GM23338 (cell line): Measurements from ENCODE around the gene PARL. TPM values are rescaled to one million over a fixed set of nuclear protein-coding genes. Genes with fewer than 3 reads are reported as not detected.
"Not testable (repeated sequence)": the region's sequence is repeated elsewhere in the genome, so short reads cannot be mapped to it uniquely, and the experiment has no call there.

ENCODE experiments used
- ATAC-seq: fragments of 200-7000 bp; cut with Tn5 transposase; 3 replicates; pipeline ENCODE4 v1.9.1; 2020
- DNase-seq: peaks from one replicate; pipeline ENCODE4 v3.0.0-alpha.2; 2015; ENCODE audit warnings: low spot score
- H2AFZ ChIP-seq: fragments of 200-600 bp; sonication (generic); 2 replicates; pipeline ENCODE4 v1.8.0; 2016; ENCODE audit warnings: antibody characterized with exemption, mild to moderate bottlenecking, moderate library complexity
- H3F3A ChIP-seq: fragments of 200-600 bp; sonication (generic); replicated peaks from 2 replicates; pipeline ENCODE4 v1.8.0; 2017; ENCODE audit warnings: antibody characterized with exemption, mixed run types, low read depth
- H3K27ac ChIP-seq: fragments of 200-600 bp; sonication (generic); 2 replicates; pipeline ENCODE4 v1.6.1; 2016; ENCODE audit warnings: low read depth
- H3K27me3 ChIP-seq: fragments of 200-600 bp; sonication (generic); 2 replicates; pipeline ENCODE4 v1.8.0; 2016; ENCODE audit warnings: mild to moderate bottlenecking, mixed run types, moderate library complexity; ENCODE audit not compliant: insufficient read depth
- H3K36me3 ChIP-seq: fragments of 200-600 bp; sonication (generic); 2 replicates; pipeline ENCODE4 v1.8.0; 2016; ENCODE audit warnings: mild to moderate bottlenecking; ENCODE audit not compliant: insufficient read depth
- H3K4me1 ChIP-seq: fragments of 200-600 bp; sonication (generic); 2 replicates; pipeline ENCODE4 v1.8.0; 2016; ENCODE audit warnings: mild to moderate bottlenecking, moderate library complexity; ENCODE audit not compliant: insufficient read depth
- H3K4me2 ChIP-seq: fragments of 200-600 bp; sonication (generic); 2 replicates; pipeline ENCODE4 v1.7.1; 2017; ENCODE audit warnings: mixed run types
- H3K4me3 ChIP-seq: fragments of 200-600 bp; sonication (generic); 2 replicates; pipeline ENCODE4 v1.6.1; 2016; ENCODE audit warnings: mixed run types
- H3K79me2 ChIP-seq: fragments of 200-600 bp; sonication (generic); replicated peaks from 2 replicates; pipeline ENCODE4 v1.8.0; 2017; ENCODE audit warnings: mild to moderate bottlenecking; ENCODE audit not compliant: insufficient read depth
- H3K9me2 ChIP-seq: fragments of 200-600 bp; sonication (generic); 2 replicates; pipeline ENCODE4 v1.8.0; 2017; ENCODE audit not compliant: insufficient read depth
- H4K20me1 ChIP-seq: fragments of 200-600 bp; sonication (generic); replicated peaks from 2 replicates; pipeline ENCODE4 v1.8.0; 2017; ENCODE audit warnings: mild to moderate bottlenecking; ENCODE audit not compliant: insufficient read depth
- H3K27ac Mint-ChIP-seq: 2 replicates; pipeline ENCODE4 v1.8.0; 2020; ENCODE audit warnings: inconsistent platforms, mild to moderate bottlenecking, moderate library complexity, mixed read lengths
- H3K27me3 Mint-ChIP-seq: 3 replicates; pipeline ENCODE4 v1.8.0; 2022; ENCODE audit warnings: low read depth, mild to moderate bottlenecking, moderate library complexity, mixed read lengths, inconsistent platforms; ENCODE audit not compliant: insufficient read depth, poor library complexity
- H3K36me3 Mint-ChIP-seq: 3 replicates; pipeline ENCODE4 v1.8.0; 2021; ENCODE audit warnings: low read depth, mild to moderate bottlenecking, inconsistent platforms, moderate library complexity, mixed read lengths
- H3K4me1 Mint-ChIP-seq: 3 replicates; pipeline ENCODE4 v1.8.0; 2020; ENCODE audit warnings: mild to moderate bottlenecking, inconsistent platforms, mixed read lengths
- H3K4me3 Mint-ChIP-seq: 3 replicates; pipeline ENCODE4 v1.8.0; 2021; ENCODE audit warnings: moderate library complexity, mild to moderate bottlenecking, inconsistent platforms, mixed read lengths
- H3K9me3 Mint-ChIP-seq: 3 replicates; pipeline ENCODE4 v1.8.0; 2020; ENCODE audit warnings: moderate library complexity, mild to moderate bottlenecking, inconsistent platforms, mixed read lengths
- CREB1 ChIP-seq: fragments of 250-450 bp; sonication (Bioruptor Pico); IDR thresholded peaks from 2 replicates; pipeline ENCODE4 v1.5.0; 2020; ENCODE audit warnings: low read depth, mild to moderate bottlenecking, moderate library complexity
- NANOG ChIP-seq: IDR thresholded peaks from 2 replicates; pipeline ENCODE4 v1.6.1; 2016; ENCODE audit warnings: antibody characterized with exemption, borderline replicate concordance
- polyA plus RNA-seq: library from polyadenylated mRNA; unstranded; fragments of >200 nt; fragmentation: Nextera tagmentation; extraction: Ambion mirVana; gene quantifications from 2 replicates; pipeline ENCODE4 v1.2.1, GENCODE V29; 2016
- total RNA-seq: library from RNA; depleted of rRNA; stranded (reverse); fragments of >200 nt; shearing (Covaris generic); gene quantifications from 2 replicates; pipeline ENCODE4 v1.2.3, GENCODE V29; 2014
- TF ChIP-seq, protein P1 (sequence below): fragments of 250-450 bp; sonication (Bioruptor Pico); IDR thresholded peaks from 2 replicates; pipeline ENCODE4 v1.5.0; 2020; ENCODE audit warnings: mild to moderate bottlenecking, moderate library complexity
- TF ChIP-seq, protein P2 (sequence below): IDR thresholded peaks from 2 replicates; pipeline ENCODE4 v1.6.1; 2016; ENCODE audit warnings: antibody characterized with exemption

Gene PARL
- total and polyA plus RNA-seq, 2 experiments from 2014 or later: 67.5 to 78.7 TPM

DNA sequence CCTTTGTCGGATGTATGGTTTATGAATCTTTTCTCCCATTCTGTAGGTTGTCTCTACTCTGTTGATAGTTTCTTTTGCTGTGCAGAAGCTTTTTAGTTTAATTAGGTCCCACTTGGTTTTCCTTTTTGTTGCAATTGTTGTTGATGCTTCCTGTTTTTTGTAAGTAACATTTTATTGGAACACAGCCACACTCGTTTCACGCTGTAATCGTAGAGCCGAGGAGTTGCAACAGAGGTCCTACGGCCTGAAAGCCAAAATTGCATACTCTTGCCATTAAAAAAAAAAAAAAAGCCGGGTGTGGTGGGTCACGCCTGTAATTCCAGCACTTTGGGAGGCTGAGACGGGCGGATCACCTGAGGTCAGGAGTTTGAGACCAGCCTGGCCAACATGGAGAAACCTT lies 100.2 kb downstream of the PARL start:
- ATAC-seq, H3K4me3 Mint-ChIP-seq, H3K27ac Mint-ChIP-seq, H3K27me3 ChIP-seq, H3K9me2 ChIP-seq, H3F3A ChIP-seq, H3K9me3 Mint-ChIP-seq, H3K4me1 ChIP-seq, H2AFZ ChIP-seq, H3K4me1 Mint-ChIP-seq, H3K27ac ChIP-seq, H3K27me3 Mint-ChIP-seq, H3K4me3 ChIP-seq, H3K4me2 ChIP-seq, DNase-seq: not testable (repeated sequence)
- H3K36me3 ChIP-seq: peaks cover 59% of the 10 kb centered on the region
- H3K36me3 Mint-ChIP-seq: peaks cover 83% of the 10 kb centered on the region
- H4K20me1 ChIP-seq: peaks cover 17% of the 10 kb centered on the region
- peaks cover 15% of the 10 kb centered on the region; the same call in 1 of the 2 replicates for H3K79me2 ChIP-seq

DNA sequence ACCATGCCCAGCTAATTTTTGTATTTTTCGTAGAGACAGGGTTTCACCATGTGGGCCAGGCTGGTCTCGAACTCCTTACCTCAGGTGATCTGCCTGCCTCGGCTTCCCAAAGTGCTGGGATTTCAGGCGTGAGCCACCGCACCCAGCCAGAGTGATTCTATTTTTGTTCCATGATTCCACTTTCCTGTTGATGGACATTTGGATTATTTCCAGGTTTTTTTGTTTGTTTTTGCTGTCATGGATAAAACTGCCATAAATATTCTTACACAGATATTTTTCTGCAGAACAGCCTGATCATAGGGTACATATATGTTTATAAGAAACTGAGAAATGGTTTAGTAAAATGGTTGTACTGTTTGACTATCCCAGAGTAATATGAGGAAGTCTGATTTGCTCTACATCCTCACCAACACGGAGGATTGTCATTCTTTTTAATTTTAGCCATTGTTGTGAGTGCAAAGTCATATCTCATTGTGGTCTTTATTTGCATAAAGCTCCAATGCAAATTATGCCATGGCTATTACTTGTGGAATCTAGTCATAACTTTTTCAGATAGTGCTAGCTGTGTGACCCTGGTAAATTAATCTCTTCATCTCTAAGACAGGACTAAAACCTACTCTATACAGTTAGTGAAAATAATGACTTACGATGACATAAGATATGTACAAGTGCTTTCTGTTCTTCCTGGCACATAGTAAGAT lies 102.0 kb downstream of the PARL start:
- ATAC-seq: no peak
- Mint-ChIP-seq H3K36me3 (peaks cover 90% of the 10 kb centered on the region), H3K4me3 (no peak overlapping the region)

More for the DNA sequence above, 102.0 kb downstream of the PARL start:
- Histone ChIP-seq H3K27me3 (no peaks in the 10 kb centered on the region), H2AFZ (no peak overlapping the region), H3K4me1 (no peaks in the 10 kb centered on the region), H3K9me2 (no peaks in the 10 kb centered on the region), H3K36me3 (peaks cover 66% of the 10 kb centered on the region), H3F3A (peaks cover under 1% of the 10 kb centered on the region; the same call in 1 of the 2 replicates), H3K4me2 (no peak overlapping the region), H3K4me3 (no peak overlapping the region), H3K79me2 (0 out of 2 replicates have a peak, but pooled peaks cover 9% of the 10 kb centered on the region), H4K20me1 (peaks cover 17% of the 10 kb centered on the region), H3K27ac (no peak overlapping the region)
- Mint-ChIP-seq H3K27ac (no peak overlapping the region), H3K4me1 (no peaks in the 10 kb centered on the region), H3K27me3 (peaks cover 2% of the 10 kb centered on the region), H3K9me3 (no peaks in the 10 kb centered on the region)
- no peak for DNase-seq
- TF ChIP-seq CREB1 (CRISPR knock-in tag) (no peak), NANOG (no peak)
- TF ChIP-seq, protein P1, sequence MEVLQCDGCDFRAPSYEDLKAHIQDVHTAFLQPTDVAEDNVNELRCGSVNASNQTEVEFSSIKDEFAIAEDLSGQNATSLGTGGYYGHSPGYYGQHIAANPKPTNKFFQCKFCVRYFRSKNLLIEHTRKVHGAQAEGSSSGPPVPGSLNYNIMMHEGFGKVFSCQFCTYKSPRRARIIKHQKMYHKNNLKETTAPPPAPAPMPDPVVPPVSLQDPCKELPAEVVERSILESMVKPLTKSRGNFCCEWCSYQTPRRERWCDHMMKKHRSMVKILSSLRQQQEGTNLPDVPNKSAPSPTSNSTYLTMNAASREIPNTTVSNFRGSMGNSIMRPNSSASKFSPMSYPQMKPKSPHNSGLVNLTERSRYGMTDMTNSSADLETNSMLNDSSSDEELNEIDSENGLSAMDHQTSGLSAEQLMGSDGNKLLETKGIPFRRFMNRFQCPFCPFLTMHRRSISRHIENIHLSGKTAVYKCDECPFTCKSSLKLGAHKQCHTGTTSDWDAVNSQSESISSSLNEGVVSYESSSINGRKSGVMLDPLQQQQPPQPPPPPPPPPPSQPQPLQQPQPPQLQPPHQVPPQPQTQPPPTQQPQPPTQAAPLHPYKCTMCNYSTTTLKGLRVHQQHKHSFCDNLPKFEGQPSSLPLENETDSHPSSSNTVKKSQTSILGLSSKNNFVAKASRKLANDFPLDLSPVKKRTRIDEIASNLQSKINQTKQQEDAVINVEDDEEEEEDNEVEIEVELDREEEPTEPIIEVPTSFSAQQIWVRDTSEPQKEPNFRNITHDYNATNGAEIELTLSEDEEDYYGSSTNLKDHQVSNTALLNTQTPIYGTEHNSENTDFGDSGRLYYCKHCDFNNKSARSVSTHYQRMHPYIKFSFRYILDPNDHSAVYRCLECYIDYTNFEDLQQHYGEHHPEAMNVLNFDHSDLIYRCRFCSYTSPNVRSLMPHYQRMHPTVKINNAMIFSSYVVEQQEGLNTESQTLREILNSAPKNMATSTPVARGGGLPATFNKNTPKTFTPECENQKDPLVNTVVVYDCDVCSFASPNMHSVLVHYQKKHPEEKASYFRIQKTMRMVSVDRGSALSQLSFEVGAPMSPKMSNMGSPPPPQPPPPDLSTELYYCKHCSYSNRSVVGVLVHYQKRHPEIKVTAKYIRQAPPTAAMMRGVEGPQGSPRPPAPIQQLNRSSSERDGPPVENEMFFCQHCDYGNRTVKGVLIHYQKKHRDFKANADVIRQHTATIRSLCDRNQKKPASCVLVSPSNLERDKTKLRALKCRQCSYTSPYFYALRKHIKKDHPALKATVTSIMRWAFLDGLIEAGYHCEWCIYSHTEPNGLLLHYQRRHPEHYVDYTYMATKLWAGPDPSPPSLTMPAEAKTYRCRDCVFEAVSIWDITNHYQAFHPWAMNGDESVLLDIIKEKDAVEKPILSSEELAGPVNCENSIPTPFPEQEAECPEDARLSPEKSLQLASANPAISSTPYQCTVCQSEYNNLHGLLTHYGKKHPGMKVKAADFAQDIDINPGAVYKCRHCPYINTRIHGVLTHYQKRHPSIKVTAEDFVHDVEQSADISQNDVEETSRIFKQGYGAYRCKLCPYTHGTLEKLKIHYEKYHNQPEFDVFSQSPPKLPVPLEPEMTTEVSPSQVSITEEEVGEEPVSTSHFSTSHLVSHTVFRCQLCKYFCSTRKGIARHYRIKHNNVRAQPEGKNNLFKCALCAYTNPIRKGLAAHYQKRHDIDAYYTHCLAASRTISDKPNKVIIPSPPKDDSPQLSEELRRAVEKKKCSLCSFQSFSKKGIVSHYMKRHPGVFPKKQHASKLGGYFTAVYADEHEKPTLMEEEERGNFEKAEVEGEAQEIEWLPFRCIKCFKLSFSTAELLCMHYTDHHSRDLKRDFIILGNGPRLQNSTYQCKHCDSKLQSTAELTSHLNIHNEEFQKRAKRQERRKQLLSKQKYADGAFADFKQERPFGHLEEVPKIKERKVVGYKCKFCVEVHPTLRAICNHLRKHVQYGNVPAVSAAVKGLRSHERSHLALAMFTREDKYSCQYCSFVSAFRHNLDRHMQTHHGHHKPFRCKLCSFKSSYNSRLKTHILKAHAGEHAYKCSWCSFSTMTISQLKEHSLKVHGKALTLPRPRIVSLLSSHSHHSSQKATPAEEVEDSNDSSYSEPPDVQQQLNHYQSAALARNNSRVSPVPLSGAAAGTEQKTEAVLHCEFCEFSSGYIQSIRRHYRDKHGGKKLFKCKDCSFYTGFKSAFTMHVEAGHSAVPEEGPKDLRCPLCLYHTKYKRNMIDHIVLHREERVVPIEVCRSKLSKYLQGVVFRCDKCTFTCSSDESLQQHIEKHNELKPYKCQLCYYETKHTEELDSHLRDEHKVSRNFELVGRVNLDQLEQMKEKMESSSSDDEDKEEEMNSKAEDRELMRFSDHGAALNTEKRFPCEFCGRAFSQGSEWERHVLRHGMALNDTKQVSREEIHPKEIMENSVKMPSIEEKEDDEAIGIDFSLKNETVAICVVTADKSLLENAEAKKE (CRISPR knock-in tag): no peak
- TF ChIP-seq, protein P2, sequence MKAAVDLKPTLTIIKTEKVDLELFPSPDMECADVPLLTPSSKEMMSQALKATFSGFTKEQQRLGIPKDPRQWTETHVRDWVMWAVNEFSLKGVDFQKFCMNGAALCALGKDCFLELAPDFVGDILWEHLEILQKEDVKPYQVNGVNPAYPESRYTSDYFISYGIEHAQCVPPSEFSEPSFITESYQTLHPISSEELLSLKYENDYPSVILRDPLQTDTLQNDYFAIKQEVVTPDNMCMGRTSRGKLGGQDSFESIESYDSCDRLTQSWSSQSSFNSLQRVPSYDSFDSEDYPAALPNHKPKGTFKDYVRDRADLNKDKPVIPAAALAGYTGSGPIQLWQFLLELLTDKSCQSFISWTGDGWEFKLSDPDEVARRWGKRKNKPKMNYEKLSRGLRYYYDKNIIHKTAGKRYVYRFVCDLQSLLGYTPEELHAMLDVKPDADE: no peak
